ENCODE data around the gene DSCAM.

The DSCAM gene

GRCh38 chr21:40685141-40685540 lies 161.8 kb downstream of the DSCAM start:
- Histone ChIP-seq H3K4me3 (ENCODE audit: low read length) (no peak overlapping the region), H3K9me3 (ENCODE audit: insufficient read depth, low read depth, low read length) (no peaks in the 10 kb centered on the region), H3K36me3 (ENCODE audit: insufficient read depth, low read length) (no peaks in the 10 kb centered on the region), H3K27me3 (ENCODE audit: insufficient read depth, low read length) (no peaks in the 10 kb centered on the region), H3K9ac (ENCODE audit: low read depth, low read length) (no peak overlapping the region), H3K4me1 (ENCODE audit: insufficient read depth, low read length) (peaks cover 19% of the 10 kb centered on the region), H3K27ac (ENCODE audit: low read depth, low read length) (no peak overlapping the region)
- 88% methylated on average over 3 of the region's 3 CpGs for WGBS

GRCh38 chr21:40684726-40685125 lies 162.2 kb downstream of the DSCAM start:
- H3K9ac ChIP-seq (ENCODE audit: low read depth, low read length): no peak overlapping the region
- peaks cover 22% of the 10 kb centered on the region for H3K4me1 ChIP-seq (ENCODE audit: insufficient read depth, low read length)
- no peak overlapping the region for H3K27ac ChIP-seq (ENCODE audit: low read depth, low read length)
- no peaks in the 10 kb centered on the region for H3K36me3 ChIP-seq (ENCODE audit: insufficient read depth, low read length)
- H3K4me3 ChIP-seq (ENCODE audit: low read length): no peak overlapping the region
- H3K27me3 ChIP-seq (ENCODE audit: insufficient read depth, low read length): no peaks in the 10 kb centered on the region
- H3K9me3 ChIP-seq (ENCODE audit: insufficient read depth, low read depth, low read length): no peaks in the 10 kb centered on the region
- WGBS: 100% methylated on average over 2 of the region's 2 CpGs

DNA sequence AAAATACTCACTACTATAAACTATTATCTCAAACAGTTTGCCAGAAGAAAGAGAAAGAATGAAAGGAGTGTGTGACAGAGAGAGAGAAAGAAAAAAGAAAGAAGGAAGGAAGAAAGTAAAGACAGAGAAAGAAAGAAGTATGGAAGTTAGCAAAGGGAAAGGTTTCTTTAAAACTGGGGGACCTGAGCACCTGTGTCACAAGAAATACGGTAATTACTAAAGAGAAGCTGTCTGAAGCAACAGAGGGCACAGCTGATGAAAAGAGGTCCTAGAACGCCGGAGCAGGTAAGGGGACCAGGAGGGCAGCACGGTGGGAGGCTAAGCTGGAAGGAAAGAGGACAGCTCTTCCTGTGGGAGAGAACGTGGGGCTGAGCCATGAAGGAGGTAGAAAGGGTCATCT lies 163.6 kb downstream of the DSCAM start:
- whole genome bisulfite sequencing: 82% methylated on average over 5 of the region's 5 CpGs
- Histone ChIP-seq H3K27me3 (ENCODE audit: insufficient read depth, low read length) (no peaks in the 10 kb centered on the region), H3K9ac (ENCODE audit: low read depth, low read length) (no peak overlapping the region), H3K4me3 (ENCODE audit: low read length) (no peak overlapping the region), H3K4me1 (ENCODE audit: insufficient read depth, low read length) (peaks cover 19% of the 10 kb centered on the region), H3K27ac (ENCODE audit: low read depth, low read length) (no peak overlapping the region), H3K36me3 (ENCODE audit: insufficient read depth, low read length) (no peaks in the 10 kb centered on the region), H3K9me3 (ENCODE audit: insufficient read depth, low read depth, low read length) (no peaks in the 10 kb centered on the region)

- Histone ChIP-seq H3K4me1 (ENCODE audit: insufficient read depth, low read length) (peaks cover 4% of the 10 kb centered on the region; the same call in 1 of the 2 replicates), H3K9me3 (ENCODE audit: insufficient read depth, low read depth, low read length) (no peaks in the 10 kb centered on the region)
- WGBS: 93% methylated on average over 9 of the region's 9 CpGs
These were observed 165.6 kb downstream of the DSCAM start for GRCh38 chr21:40681164-40681859.

GRCh38 chr21:40680311-40680710 lies 166.6 kb downstream of the DSCAM start:
- 83% methylated on average over 1 of the region's 1 CpG for WGBS
- peaks cover 4% of the 10 kb centered on the region; the same call in 1 of the 2 replicates for H3K4me1 ChIP-seq (ENCODE audit: insufficient read depth, low read length)
- H3K9ac ChIP-seq (ENCODE audit: low read depth, low read length): no peak overlapping the region
- H3K9me3 ChIP-seq (ENCODE audit: insufficient read depth, low read depth, low read length): no peaks in the 10 kb centered on the region
- H3K36me3 ChIP-seq (ENCODE audit: insufficient read depth, low read length): no peaks in the 10 kb centered on the region
- no peak overlapping the region for H3K4me3 ChIP-seq (ENCODE audit: low read length)
- no peaks in the 10 kb centered on the region for H3K27me3 ChIP-seq (ENCODE audit: insufficient read depth, low read length)
- H3K27ac ChIP-seq (ENCODE audit: low read depth, low read length): no peak overlapping the region

More at GRCh38 chr21:40681164-40681859, 165.6 kb downstream of the DSCAM start:
- Histone ChIP-seq H3K27me3 (ENCODE audit: insufficient read depth, low read length) (no peaks in the 10 kb centered on the region), H3K4me3 (ENCODE audit: low read length) (no peak overlapping the region), H3K36me3 (ENCODE audit: insufficient read depth, low read length) (no peaks in the 10 kb centered on the region), H3K9ac (ENCODE audit: low read depth, low read length) (no peak overlapping the region), H3K27ac (ENCODE audit: low read depth, low read length) (no peak overlapping the region)

DNA sequence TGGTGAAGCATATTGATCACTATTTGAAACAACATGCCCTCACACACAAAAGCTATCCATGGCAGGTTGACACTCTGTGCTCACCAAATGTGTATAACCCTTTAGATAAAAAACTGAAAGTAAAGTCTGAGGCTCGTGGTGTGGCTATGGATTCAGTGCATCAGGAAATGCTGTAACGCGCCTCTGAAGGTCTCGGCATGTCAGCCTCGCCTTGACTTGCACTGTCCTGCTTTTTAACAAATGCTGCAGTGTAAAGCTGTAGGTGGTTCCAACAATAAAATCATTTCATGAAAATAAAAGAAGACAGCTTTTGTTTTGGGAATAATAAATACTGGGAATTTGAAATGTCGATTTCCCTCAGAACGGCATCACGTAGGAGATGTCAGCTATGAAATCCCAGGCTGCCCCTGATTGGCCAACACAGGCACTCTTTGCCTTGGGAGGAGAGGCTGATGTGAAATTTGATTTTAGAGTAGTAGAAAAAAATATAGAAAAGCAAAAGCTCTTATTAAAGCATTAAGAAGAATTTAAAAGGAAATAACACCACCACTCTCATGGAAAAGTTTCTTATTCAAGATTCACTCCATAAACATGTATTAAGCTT lies 168.2 kb downstream of the DSCAM start:
- H3K9ac ChIP-seq (ENCODE audit: low read depth, low read length): no peak overlapping the region
- H3K36me3 ChIP-seq (ENCODE audit: insufficient read depth, low read length): no peaks in the 10 kb centered on the region
- no peaks in the 10 kb centered on the region for H3K27me3 ChIP-seq (ENCODE audit: insufficient read depth, low read length)
- no peak overlapping the region for H3K27ac ChIP-seq (ENCODE audit: low read depth, low read length)
- peaks cover 4% of the 10 kb centered on the region; the same call in 1 of the 2 replicates for H3K4me1 ChIP-seq (ENCODE audit: insufficient read depth, low read length)
- no peaks in the 10 kb centered on the region for H3K9me3 ChIP-seq (ENCODE audit: insufficient read depth, low read depth, low read length)
- WGBS: 94% methylated on average over 8 of the region's 8 CpGs
- no peak overlapping the region for H3K4me3 ChIP-seq (ENCODE audit: low read length)

DNA sequence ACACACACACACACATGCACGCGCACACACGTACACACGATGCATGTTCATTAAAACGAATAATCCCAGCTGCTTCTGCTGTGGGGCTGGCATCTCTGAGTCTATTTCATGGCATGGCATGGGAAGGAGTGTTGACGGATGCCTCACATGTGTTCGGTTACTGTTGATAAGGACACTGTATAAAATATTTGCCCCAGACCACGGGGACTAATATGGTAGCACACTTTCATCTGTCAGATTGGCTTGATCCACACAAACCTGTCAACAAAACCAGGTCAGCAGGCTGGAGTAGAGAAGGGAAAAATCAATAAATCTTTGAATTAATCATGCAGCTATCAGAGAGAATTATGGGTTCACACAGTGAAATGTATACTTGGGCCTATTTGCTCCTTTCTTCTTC lies 171.9 kb downstream of the DSCAM start:
- no peaks in the 10 kb centered on the region for H3K9me3 ChIP-seq (ENCODE audit: insufficient read depth, low read depth, low read length)
- 97% methylated on average over 8 of the region's 8 CpGs for WGBS

GRCh38 chr21:40672602-40673001 lies 174.4 kb downstream of the DSCAM start:
- WGBS: 57% methylated on average over 1 of the region's 2 CpGs
- Histone ChIP-seq H3K4me3 (ENCODE audit: low read length) (no peak overlapping the region), H3K27ac (ENCODE audit: low read depth, low read length) (no peak overlapping the region), H3K27me3 (ENCODE audit: insufficient read depth, low read length) (no peaks in the 10 kb centered on the region), H3K4me1 (ENCODE audit: insufficient read depth, low read length) (0 out of 2 replicates have a peak, but pooled peaks cover 5% of the 10 kb centered on the region), H3K9ac (ENCODE audit: low read depth, low read length) (no peak overlapping the region), H3K9me3 (ENCODE audit: insufficient read depth, low read depth, low read length) (no peaks in the 10 kb centered on the region), H3K36me3 (ENCODE audit: insufficient read depth, low read length) (no peaks in the 10 kb centered on the region)

More for the DNA sequence above, 171.9 kb downstream of the DSCAM start:
- H3K27me3 ChIP-seq (ENCODE audit: insufficient read depth, low read length): no peaks in the 10 kb centered on the region
- no peaks in the 10 kb centered on the region for H3K36me3 ChIP-seq (ENCODE audit: insufficient read depth, low read length)
- H3K4me1 ChIP-seq (ENCODE audit: insufficient read depth, low read length): peaks cover 2% of the 10 kb centered on the region; the same call in 1 of the 2 replicates
- H3K27ac ChIP-seq (ENCODE audit: low read depth, low read length): no peak overlapping the region
- no peak overlapping the region for H3K9ac ChIP-seq (ENCODE audit: low read depth, low read length)
- no peak overlapping the region for H3K4me3 ChIP-seq (ENCODE audit: low read length)

GRCh38 chr21:40671716-40672115 lies 175.2 kb downstream of the DSCAM start:
- 94% methylated on average over 2 of the region's 2 CpGs for WGBS
- no peak overlapping the region for H3K27ac ChIP-seq (ENCODE audit: low read depth, low read length)
- H3K9ac ChIP-seq (ENCODE audit: low read depth, low read length): no peak overlapping the region
- no peaks in the 10 kb centered on the region for H3K36me3 ChIP-seq (ENCODE audit: insufficient read depth, low read length)
- no peaks in the 10 kb centered on the region for H3K27me3 ChIP-seq (ENCODE audit: insufficient read depth, low read length)
- no peak overlapping the region for H3K4me3 ChIP-seq (ENCODE audit: low read length)
- H3K9me3 ChIP-seq (ENCODE audit: insufficient read depth, low read depth, low read length): no peaks in the 10 kb centered on the region
- 0 out of 2 replicates have a peak, but pooled peaks cover 5% of the 10 kb centered on the region for H3K4me1 ChIP-seq (ENCODE audit: insufficient read depth, low read length)

GRCh38 chr21:40668555-40669275 lies 178.2 kb downstream of the DSCAM start:
- H3K27ac ChIP-seq (ENCODE audit: low read depth, low read length): no peak overlapping the region
- 84% methylated on average over 5 of the region's 5 CpGs for WGBS

GRCh38 chr21:40667967-40668366 lies 179.0 kb downstream of the DSCAM start:
- no peaks in the 10 kb centered on the region for H3K36me3 ChIP-seq (ENCODE audit: insufficient read depth, low read length)
- 91% methylated on average over 1 of the region's 1 CpG for WGBS

More at GRCh38 chr21:40668555-40669275, 178.2 kb downstream of the DSCAM start:
- Histone ChIP-seq H3K36me3 (ENCODE audit: insufficient read depth, low read length) (no peaks in the 10 kb centered on the region), H3K4me3 (ENCODE audit: low read length) (no peak overlapping the region), H3K9ac (ENCODE audit: low read depth, low read length) (no peak overlapping the region), H3K4me1 (ENCODE audit: insufficient read depth, low read length) (0 out of 2 replicates have a peak, but pooled peaks cover 5% of the 10 kb centered on the region), H3K9me3 (ENCODE audit: insufficient read depth, low read depth, low read length) (no peaks in the 10 kb centered on the region), H3K27me3 (ENCODE audit: insufficient read depth, low read length) (no peaks in the 10 kb centered on the region)

More at GRCh38 chr21:40667967-40668366, 179.0 kb downstream of the DSCAM start:
- Histone ChIP-seq H3K4me1 (ENCODE audit: insufficient read depth, low read length) (0 out of 2 replicates have a peak, but pooled peaks cover 5% of the 10 kb centered on the region), H3K27me3 (ENCODE audit: insufficient read depth, low read length) (no peaks in the 10 kb centered on the region), H3K9ac (ENCODE audit: low read depth, low read length) (no peak overlapping the region), H3K27ac (ENCODE audit: low read depth, low read length) (no peak overlapping the region), H3K4me3 (ENCODE audit: low read length) (no peak overlapping the region), H3K9me3 (ENCODE audit: insufficient read depth, low read depth, low read length) (no peaks in the 10 kb centered on the region)

Data from HUES64 (cell line).